ENCODE measurements around the gene KLF17. TPM values are rescaled to one million over a fixed set of nuclear protein-coding genes. Genes with fewer than 3 reads are reported as not detected.

The KLF17 gene
- total RNA-seq, 1 experiment from 2014 or later = not detected

GRCh38 chr1:44152692-44153091 is 34.1 kb downstream of the KLF17 start:
- DNase-seq (ENCODE audit: low read depth) = no peak

DNA sequence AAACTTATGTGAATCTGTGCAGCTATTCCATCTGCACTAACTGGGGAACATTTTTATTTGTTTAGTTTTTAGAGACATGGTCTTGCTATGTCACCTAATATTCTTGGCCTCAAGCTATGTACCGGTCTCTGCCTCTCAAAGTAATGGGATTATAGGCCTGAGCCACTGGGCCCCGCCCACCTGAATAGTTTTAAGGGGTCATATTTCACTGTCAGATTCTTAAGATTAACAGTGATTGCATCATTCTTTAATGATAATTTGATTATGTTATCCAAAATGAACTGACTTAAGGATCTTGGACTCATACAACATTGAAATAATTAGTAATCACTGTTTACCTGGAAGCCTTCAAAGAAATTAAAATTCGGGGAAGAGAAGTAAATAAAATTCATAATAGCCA is 35.4 kb downstream of the KLF17 start:
- no peak for DNase-seq (ENCODE audit: low read depth)

DNA sequence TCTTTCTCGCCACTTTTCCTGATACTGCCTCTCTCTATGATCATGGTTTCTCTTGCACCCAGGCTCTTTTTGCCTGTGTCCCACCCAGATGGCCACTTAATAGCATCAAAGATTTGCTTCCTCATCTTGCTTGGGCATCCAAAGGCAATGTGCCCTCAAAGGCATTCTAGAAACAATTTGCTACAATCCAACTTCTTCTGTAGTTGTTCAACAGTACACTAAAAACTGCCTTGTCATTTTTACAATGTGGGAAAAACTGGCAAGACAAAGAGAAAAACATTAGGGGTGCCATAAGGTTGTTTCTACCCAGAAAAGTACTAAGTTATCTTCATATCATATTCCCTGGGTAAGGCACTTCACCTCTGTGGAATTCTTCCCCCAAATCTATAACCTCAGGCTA is 39.3 kb downstream of the KLF17 start:
- no peak for DNase-seq (ENCODE audit: low read depth)

- no peak for DNase-seq (ENCODE audit: low read depth)
Observed at GRCh38 chr1:44158871-44159270, 40.2 kb downstream of the KLF17 start.

- no peak for DNase-seq (ENCODE audit: low read depth)
Observed at GRCh38 chr1:44161546-44161945, 42.9 kb downstream of the KLF17 start.

DNA sequence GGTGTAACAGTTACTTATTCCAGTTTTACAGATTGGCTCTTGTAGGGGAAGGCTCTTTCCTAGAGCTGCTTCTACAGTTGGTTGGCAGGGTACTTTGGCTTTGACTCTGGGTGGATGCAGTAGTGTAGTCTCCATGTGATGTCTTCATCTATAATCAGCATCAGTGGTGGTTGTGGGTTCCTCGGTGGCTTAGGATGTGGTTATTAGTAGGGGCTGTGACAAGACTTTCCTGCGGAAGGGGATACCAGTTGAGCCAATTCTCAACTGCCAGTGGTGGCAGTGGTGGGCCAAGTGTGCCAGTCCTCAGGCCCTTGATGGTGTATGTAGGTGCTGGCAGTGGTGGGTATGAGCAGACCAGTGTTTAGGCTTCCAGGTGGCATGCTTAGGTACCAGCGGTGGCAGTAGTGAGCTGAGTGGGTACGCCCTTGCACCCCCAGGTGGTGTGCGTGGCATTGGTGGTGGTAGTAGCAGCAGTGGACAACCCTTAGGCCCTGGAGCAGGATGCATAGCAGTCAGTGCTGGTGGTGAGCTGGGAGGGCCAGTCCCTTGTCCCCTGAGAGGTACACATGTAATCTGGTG is 50.0 kb downstream of the KLF17 start:
- no peak for DNase-seq (ENCODE audit: low read depth)

DNA sequence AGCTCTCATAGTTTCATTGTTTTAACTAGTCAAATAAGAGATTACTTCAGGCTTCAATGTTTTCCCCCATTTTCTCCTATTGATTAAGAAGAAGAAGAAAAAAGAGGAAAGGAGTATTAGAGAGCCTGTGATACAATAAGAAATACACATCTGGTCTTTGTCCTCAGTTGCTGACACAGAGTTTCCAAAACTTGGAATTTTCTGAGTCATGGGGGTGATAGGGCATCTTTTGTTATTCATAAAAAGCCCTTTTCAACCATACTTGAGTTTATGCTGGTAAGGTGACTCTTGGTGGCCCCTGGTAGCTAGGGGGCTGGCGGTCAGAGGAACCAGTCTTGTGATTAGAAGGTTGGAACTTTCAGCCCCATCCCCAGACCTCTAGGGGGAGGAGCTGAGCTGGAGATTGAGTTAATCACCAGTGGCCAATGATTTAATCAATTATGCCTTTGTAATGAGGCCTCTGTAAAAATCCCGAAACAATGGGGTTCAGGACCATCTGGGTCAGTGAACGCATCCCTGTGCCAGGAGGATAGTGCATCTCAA is 51.7 kb downstream of the KLF17 start:
- no peak for DNase-seq (ENCODE audit: low read depth)

GRCh38 chr1:44174630-44175029 is 56.0 kb downstream of the KLF17 start:
- DNase-seq (ENCODE audit: low read depth) = no peak

Other genes with a start within 250 kb of the KLF17 start
- 0.91 and 2.5 TPM in 2 replicates for gene ARTN, start 185.0 kb upstream of the KLF17 start, total RNA-seq (2014; rRNA removed; shearing (Covaris generic))
- gene IPO13, start 171.9 kb upstream of the KLF17 start, total RNA-seq (2014; rRNA removed; shearing (Covaris generic)) = 14.0 and 15.8 TPM in 2 replicates
- 64.7 and 88.9 TPM in 2 replicates for gene DPH2, start 148.8 kb upstream of the KLF17 start, total RNA-seq (2014; rRNA removed; shearing (Covaris generic))
- gene ATP6V0B, start 143.9 kb upstream of the KLF17 start, total RNA-seq (2014; rRNA removed; shearing (Covaris generic)) = 207 and 233 TPM in 2 replicates
- gene B4GALT2, start 139.6 kb upstream of the KLF17 start, total RNA-seq (2014; rRNA removed; shearing (Covaris generic)) = 55.9 and 58.1 TPM in 2 replicates
- 1.8 and 3.6 TPM in 2 replicates for gene CCDC24, start 127.2 kb upstream of the KLF17 start, total RNA-seq (2014; rRNA removed; shearing (Covaris generic))
- gene SLC6A9, start 87.4 kb upstream of the KLF17 start, total RNA-seq (2014; rRNA removed; shearing (Covaris generic)) = 0.74 and 6.3 TPM in 2 replicates
- 0.48 TPM in 1 of 2 replicates, not detected in the other for gene KLF18, start 22.8 kb downstream of the KLF17 start, total RNA-seq (2014; rRNA removed; shearing (Covaris generic))
- gene DMAP1, start 94.7 kb downstream of the KLF17 start, total RNA-seq (2014; rRNA removed; shearing (Covaris generic)) = 10.6 and 27.3 TPM in 2 replicates
- gene ERI3, start 236.4 kb downstream of the KLF17 start, total RNA-seq (2014; rRNA removed; shearing (Covaris generic)) = 93.3 and 101 TPM in 2 replicates